ENCODE measurements around the gene OCIAD2. TPM values are rescaled to one million over a fixed set of nuclear protein-coding genes. Genes with fewer than 3 reads are reported as not detected.
"Not testable (repeated sequence)": the region's sequence is repeated elsewhere in the genome, so short reads cannot be mapped to it uniquely, and the experiment has no call there.

OCIAD2 gene
- total RNA-seq, 1 experiment from 2014 or later: 82.7 TPM

DNA sequence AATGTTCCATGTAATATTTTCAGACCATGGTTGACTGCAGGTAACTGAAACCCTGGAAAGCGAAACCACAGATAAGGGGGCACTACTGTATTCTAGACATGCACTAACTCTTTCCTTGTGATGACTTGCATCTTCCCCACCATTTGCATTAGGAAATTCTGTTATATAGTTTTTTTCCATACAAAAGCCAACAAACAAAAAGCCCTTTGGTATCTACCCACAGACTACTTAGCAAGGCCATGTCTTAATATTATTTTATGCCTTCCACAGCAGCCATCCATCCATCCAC lies 52.2 kb downstream of the OCIAD2 start:
- Mint-ChIP-seq H3K27me3 (ENCODE audit: low read depth) (no peaks in the 10 kb centered on the region), H3K9me3 (no peaks in the 10 kb centered on the region), H3K4me1 (no peaks in the 10 kb centered on the region), H3K36me3 (peaks cover 52% of the 10 kb centered on the region), H3K4me3 (no peak overlapping the region), H3K27ac (no peak overlapping the region)
- no peak for TF ChIP-seq CREM (CRISPR knock-in tag; IDR thresholded peaks at IDR 0.05)
- POLR2A ChIA-PET: no interaction called here
- CTCF ChIA-PET: no interaction called here
- no peak for DNase-seq (ENCODE audit: low spot score)
- no peak for ATAC-seq

DNA sequence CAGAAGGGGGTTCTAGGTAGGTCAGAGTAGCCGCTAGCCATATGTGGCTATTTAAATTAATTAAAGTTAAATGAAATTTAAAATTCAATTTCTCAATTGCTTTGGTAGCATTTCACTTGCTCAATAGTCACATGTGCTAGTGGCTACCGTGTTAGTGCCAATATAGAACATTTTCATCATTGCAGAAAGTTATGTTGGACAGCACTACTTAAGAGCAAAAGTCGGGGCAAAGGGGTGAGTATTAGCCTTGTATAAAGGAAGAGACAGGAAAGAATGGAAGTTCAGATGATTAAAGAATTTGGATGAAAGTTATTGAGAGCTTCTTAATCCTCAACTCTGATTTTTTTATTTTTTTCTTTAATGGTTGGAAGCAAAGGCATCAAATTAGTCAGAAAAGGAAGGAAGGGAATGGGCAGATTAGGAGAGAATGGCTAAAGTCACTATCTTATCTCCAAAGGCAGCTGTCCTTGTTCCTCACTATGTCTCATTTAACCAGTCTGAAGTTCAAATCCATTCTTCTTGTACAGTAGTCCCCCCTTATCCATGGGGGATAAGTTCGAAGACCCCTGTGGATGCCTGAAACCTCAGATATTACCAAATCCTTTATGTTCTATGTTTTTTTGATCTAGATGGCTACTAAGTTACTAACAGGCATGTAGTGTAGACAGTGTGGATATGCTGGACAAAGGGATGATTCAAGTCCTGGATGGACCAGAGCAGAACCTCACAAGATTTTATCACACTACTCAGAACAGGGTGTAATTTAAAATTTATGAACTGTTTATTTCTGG lies 52.8 kb downstream of the OCIAD2 start:
- H3K4me3 Mint-ChIP-seq: no peak overlapping the region
- no peak overlapping the region for H3K27ac Mint-ChIP-seq
- POLR2A ChIA-PET: no interaction called here
- H3K36me3 Mint-ChIP-seq: peaks cover 51% of the 10 kb centered on the region
- H3K9me3 Mint-ChIP-seq: no peaks in the 10 kb centered on the region
- TF ChIP-seq, protein P1, sequence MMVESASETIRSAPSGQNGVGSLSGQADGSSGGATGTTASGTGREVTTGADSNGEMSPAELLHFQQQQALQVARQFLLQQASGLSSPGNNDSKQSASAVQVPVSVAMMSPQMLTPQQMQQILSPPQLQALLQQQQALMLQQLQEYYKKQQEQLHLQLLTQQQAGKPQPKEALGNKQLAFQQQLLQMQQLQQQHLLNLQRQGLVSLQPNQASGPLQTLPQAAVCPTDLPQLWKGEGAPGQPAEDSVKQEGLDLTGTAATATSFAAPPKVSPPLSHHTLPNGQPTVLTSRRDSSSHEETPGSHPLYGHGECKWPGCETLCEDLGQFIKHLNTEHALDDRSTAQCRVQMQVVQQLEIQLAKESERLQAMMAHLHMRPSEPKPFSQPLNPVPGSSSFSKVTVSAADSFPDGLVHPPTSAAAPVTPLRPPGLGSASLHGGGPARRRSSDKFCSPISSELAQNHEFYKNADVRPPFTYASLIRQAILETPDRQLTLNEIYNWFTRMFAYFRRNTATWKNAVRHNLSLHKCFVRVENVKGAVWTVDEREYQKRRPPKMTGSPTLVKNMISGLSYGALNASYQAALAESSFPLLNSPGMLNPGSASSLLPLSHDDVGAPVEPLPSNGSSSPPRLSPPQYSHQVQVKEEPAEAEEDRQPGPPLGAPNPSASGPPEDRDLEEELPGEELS (CRISPR knock-in tag; IDR thresholded peaks at IDR 0.05): no peak
- TF ChIP-seq ZNF671 (CRISPR knock-in tag; IDR thresholded peaks at IDR 0.05) (no peak), RELA (CRISPR knock-in tag; IDR thresholded peaks at IDR 0.05; ENCODE audit: borderline replicate concordance) (no peak)
- TF ChIP-seq, protein P2, sequence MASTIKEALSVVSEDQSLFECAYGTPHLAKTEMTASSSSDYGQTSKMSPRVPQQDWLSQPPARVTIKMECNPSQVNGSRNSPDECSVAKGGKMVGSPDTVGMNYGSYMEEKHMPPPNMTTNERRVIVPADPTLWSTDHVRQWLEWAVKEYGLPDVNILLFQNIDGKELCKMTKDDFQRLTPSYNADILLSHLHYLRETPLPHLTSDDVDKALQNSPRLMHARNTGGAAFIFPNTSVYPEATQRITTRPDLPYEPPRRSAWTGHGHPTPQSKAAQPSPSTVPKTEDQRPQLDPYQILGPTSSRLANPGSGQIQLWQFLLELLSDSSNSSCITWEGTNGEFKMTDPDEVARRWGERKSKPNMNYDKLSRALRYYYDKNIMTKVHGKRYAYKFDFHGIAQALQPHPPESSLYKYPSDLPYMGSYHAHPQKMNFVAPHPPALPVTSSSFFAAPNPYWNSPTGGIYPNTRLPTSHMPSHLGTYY (CRISPR knock-in tag; IDR thresholded peaks at IDR 0.05): no peak
- DNase-seq (ENCODE audit: low spot score) (no peak), ATAC-seq (no peak)
- H3K27me3 Mint-ChIP-seq (ENCODE audit: low read depth): no peaks in the 10 kb centered on the region
- CTCF ChIA-PET: no interaction called here
- no peaks in the 10 kb centered on the region for H3K4me1 Mint-ChIP-seq

DNA sequence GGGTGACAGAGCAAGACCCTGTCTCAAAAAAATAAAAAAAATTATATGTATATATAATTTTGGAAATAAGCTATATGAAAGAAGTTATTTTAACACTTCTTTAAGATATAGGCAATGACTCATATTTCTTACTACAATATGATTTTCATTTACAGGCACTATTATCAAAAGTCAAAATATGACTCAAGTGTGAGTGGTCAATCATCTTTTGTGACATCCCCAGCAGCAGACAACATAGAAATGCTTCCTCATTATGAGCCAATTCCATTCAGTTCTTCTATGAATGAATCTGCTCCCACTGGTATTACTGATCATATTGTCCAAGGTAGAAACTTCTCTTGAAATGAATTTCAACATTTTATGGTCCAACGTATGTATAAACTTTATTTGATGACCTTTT lies 54.9 kb downstream of the OCIAD2 start:
- Mint-ChIP-seq H3K27ac (no peak overlapping the region), H3K36me3 (peaks cover 49% of the 10 kb centered on the region), H3K4me1 (no peaks in the 10 kb centered on the region), H3K27me3 (ENCODE audit: low read depth) (no peaks in the 10 kb centered on the region), H3K4me3 (no peak overlapping the region), H3K9me3 (peaks cover 6% of the 10 kb centered on the region)
- DNase-seq (ENCODE audit: low spot score) (no peak), ATAC-seq (no peak)
- POLR2A ChIA-PET: no interaction called here
- CTCF ChIA-PET: no interaction called here
- TF ChIP-seq, protein P2 (CRISPR knock-in tag; IDR thresholded peaks at IDR 0.05): no peak
- no peak for TF ChIP-seq ZNF121 (CRISPR knock-in tag; IDR thresholded peaks at IDR 0.05)
- no peak for TF ChIP-seq ZNF396 (CRISPR knock-in tag; IDR thresholded peaks at IDR 0.05; ENCODE audit: borderline replicate concordance)
- TF ChIP-seq ZNF232 (CRISPR knock-in tag; IDR thresholded peaks at IDR 0.05): no peak
- TF ChIP-seq, protein P3, sequence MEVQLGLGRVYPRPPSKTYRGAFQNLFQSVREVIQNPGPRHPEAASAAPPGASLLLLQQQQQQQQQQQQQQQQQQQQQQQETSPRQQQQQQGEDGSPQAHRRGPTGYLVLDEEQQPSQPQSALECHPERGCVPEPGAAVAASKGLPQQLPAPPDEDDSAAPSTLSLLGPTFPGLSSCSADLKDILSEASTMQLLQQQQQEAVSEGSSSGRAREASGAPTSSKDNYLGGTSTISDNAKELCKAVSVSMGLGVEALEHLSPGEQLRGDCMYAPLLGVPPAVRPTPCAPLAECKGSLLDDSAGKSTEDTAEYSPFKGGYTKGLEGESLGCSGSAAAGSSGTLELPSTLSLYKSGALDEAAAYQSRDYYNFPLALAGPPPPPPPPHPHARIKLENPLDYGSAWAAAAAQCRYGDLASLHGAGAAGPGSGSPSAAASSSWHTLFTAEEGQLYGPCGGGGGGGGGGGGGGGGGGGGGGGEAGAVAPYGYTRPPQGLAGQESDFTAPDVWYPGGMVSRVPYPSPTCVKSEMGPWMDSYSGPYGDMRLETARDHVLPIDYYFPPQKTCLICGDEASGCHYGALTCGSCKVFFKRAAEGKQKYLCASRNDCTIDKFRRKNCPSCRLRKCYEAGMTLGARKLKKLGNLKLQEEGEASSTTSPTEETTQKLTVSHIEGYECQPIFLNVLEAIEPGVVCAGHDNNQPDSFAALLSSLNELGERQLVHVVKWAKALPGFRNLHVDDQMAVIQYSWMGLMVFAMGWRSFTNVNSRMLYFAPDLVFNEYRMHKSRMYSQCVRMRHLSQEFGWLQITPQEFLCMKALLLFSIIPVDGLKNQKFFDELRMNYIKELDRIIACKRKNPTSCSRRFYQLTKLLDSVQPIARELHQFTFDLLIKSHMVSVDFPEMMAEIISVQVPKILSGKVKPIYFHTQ (CRISPR knock-in tag; IDR thresholded peaks at IDR 0.05): no peak
- TF ChIP-seq, protein P4, sequence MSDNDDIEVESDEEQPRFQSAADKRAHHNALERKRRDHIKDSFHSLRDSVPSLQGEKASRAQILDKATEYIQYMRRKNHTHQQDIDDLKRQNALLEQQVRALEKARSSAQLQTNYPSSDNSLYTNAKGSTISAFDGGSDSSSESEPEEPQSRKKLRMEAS (CRISPR knock-in tag; IDR thresholded peaks at IDR 0.05): no peak
- TF ChIP-seq, protein P5, sequence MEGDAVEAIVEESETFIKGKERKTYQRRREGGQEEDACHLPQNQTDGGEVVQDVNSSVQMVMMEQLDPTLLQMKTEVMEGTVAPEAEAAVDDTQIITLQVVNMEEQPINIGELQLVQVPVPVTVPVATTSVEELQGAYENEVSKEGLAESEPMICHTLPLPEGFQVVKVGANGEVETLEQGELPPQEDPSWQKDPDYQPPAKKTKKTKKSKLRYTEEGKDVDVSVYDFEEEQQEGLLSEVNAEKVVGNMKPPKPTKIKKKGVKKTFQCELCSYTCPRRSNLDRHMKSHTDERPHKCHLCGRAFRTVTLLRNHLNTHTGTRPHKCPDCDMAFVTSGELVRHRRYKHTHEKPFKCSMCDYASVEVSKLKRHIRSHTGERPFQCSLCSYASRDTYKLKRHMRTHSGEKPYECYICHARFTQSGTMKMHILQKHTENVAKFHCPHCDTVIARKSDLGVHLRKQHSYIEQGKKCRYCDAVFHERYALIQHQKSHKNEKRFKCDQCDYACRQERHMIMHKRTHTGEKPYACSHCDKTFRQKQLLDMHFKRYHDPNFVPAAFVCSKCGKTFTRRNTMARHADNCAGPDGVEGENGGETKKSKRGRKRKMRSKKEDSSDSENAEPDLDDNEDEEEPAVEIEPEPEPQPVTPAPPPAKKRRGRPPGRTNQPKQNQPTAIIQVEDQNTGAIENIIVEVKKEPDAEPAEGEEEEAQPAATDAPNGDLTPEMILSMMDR (IDR thresholded peaks at IDR 0.05): no peak
- no peak for TF ChIP-seq EMX1 (CRISPR knock-in tag; IDR thresholded peaks at IDR 0.05)
- TF ChIP-seq JAZF1 (CRISPR knock-in tag; IDR thresholded peaks at IDR 0.05): no peak
- TF ChIP-seq FOXJ3 (CRISPR knock-in tag; IDR thresholded peaks at IDR 0.05; ENCODE audit: borderline replicate concordance): no peak
- no peak for TF ChIP-seq ZNF219 (CRISPR knock-in tag; IDR thresholded peaks at IDR 0.05; ENCODE audit: borderline replicate concordance)
- no peak for TF ChIP-seq SMAD4 (CRISPR knock-in tag; IDR thresholded peaks at IDR 0.05)
- TF ChIP-seq CREM (CRISPR knock-in tag; IDR thresholded peaks at IDR 0.05): no peak

DNA sequence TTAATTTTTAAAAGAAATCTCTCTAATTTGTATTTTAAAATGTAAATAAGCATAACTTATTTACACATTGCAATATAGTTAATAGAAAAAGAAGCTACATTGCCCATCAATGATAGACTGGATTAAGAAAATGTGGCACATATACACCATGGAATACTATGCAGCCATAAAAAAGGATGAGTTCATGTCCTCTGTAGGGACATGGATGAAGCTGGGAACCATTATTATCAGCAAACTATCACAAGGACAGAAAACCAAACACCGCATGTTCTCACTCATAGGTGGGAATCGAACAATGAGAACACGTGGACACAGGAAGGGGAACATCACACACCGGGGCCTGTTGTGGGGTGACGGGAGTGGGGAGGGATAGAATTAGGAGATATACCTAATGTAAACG lies 57.8 kb downstream of the OCIAD2 start:
- H3K4me1 Mint-ChIP-seq; DNase-seq (ENCODE audit: low spot score); H3K4me3 Mint-ChIP-seq; H3K27ac Mint-ChIP-seq; CTCF ChIA-PET; POLR2A ChIA-PET; ATAC-seq; H3K27me3 Mint-ChIP-seq (ENCODE audit: low read depth); H3K9me3 Mint-ChIP-seq: not testable (repeated sequence)
- peaks cover 61% of the 10 kb centered on the region for H3K36me3 Mint-ChIP-seq
